Measurements from ENCODE around the gene STAT3.

- TF ChIP-seq CTCF (IDR thresholded peaks at IDR 0.05 in 2 of 3, conservative IDR thresholded peaks at IDR 0.05 in 1 of 3; ENCODE audit: borderline replicate concordance in 1 of 3, insufficient read depth in 1 of 3, low read depth in 2 of 3, low read length in 2 of 3) (no peak), POLR2AphosphoS5 (IDR thresholded peaks at IDR 0.05; ENCODE audit: low read depth, low read length) (no peak), EZH2 (IDR thresholded peaks at IDR 0.05) (no peak), POLR2A (IDR thresholded peaks at IDR 0.05; ENCODE audit: borderline replicate concordance, extremely low read depth, insufficient read depth, insufficient read length) (no peak), ZNF274 (IDR thresholded peaks at IDR 0.05; ENCODE audit: low read depth, low read length) (no peak), SIN3A (IDR thresholded peaks at IDR 0.05; ENCODE audit: low read depth) (no peak), REST (IDR thresholded peaks at IDR 0.05; ENCODE audit: low read depth) (no peak), MAX (IDR thresholded peaks at IDR 0.05) (no peak), EZH2phosphoT487 (IDR thresholded peaks at IDR 0.05; ENCODE audit: borderline replicate concordance) (no peak), CBX3 (IDR thresholded peaks at IDR 0.05; ENCODE audit: low read depth) (no peak), SP1 (IDR thresholded peaks at IDR 0.05; ENCODE audit: low read depth) (no peak), ZFX (IDR thresholded peaks at IDR 0.05) (no peak), YY1 (IDR thresholded peaks at IDR 0.05; ENCODE audit: extremely low read depth, insufficient replicate concordance, low read depth, low read length) (no peak), FOSL1 (IDR thresholded peaks at IDR 0.05; ENCODE audit: low read depth) (no peak)
Measured at GRCh38 chr17:42277342-42277712, 110.9 kb downstream of the STAT3 start.
